PC-9 (cell line): Measurements from ENCODE around the gene PLD2. TPM values are rescaled to one million over a fixed set of nuclear protein-coding genes. Genes with fewer than 3 reads are reported as not detected.

ENCODE experiments used
- BruUV-seq: library from RNA; stranded (reverse); fragments of 400-500 nt; replicated peaks from 2 replicates; lab custom pipeline; 2021; lab: Mats Ljungman, UMichigan
- CTCF ChIA-PET: fragments of 300-600 bp; sonication (Branson Sonifier 250); formaldehyde crosslinking; loops from one replicate; lab custom pipeline; 2022; ENCODE audit warnings: antibody characterized with exemption; lab: Charles Lee
- POLR2A ChIA-PET: fragments of 300-600 bp; sonication (Branson Sonifier 250); formaldehyde crosslinking; loops from one replicate; lab custom pipeline; 2022; ENCODE audit warnings: antibody characterized with exemption; ENCODE audit not compliant: unreplicated experiment; lab: Charles Lee
- DNase-seq, 2 experiments: peaks; one replicate each; pipeline versions ENCODE4 v3.0.0 to v3.0.0-alpha.2; 2015 to 2022; ENCODE audit warnings: mixed read lengths in 1 of 2
- H2AFZ ChIP-seq: fragments of 200-600 bp; sonication (generic); 2 replicates; pipeline ENCODE4 v1.8.1; 2017; ENCODE audit warnings: antibody characterized with exemption
- H3F3A ChIP-seq: fragments of 200-600 bp; sonication (generic); 2 replicates; pipeline ENCODE4 v1.8.1; 2017; ENCODE audit warnings: antibody characterized with exemption, mild to moderate bottlenecking, low read depth; ENCODE audit not compliant: insufficient read depth
- H3K27ac ChIP-seq: fragments of 200-600 bp; sonication (generic); 2 replicates; pipeline ENCODE4 v1.6.1; 2016; ENCODE audit warnings: mixed run types
- H3K27me3 ChIP-seq: fragments of 200-600 bp; sonication (generic); 2 replicates; pipeline ENCODE4 v1.6.1; 2016; ENCODE audit warnings: low read depth, mixed run types; ENCODE audit not compliant: insufficient read depth
- H3K36me3 ChIP-seq: fragments of 200-600 bp; sonication (generic); 2 replicates; pipeline ENCODE4 v1.6.1; 2016; ENCODE audit warnings: low read depth, mixed run types
- H3K4me1 ChIP-seq: fragments of 200-600 bp; sonication (generic); replicated peaks from 2 replicates; pipeline ENCODE4 v1.6.1; 2016; ENCODE audit warnings: mixed run types; ENCODE audit not compliant: insufficient read depth
- H3K4me2 ChIP-seq: fragments of 200-600 bp; sonication (generic); 2 replicates; pipeline ENCODE4 v1.6.1; 2017; ENCODE audit warnings: mixed run types
- H3K4me3 ChIP-seq: fragments of 200-600 bp; sonication (generic); 2 replicates; pipeline ENCODE4 v1.6.1; 2016; ENCODE audit warnings: mixed run types
- H3K79me2 ChIP-seq: fragments of 200-600 bp; sonication (generic); 2 replicates; pipeline ENCODE4 v1.6.1; 2017; ENCODE audit warnings: low read depth, mixed run types
- H3K9me2 ChIP-seq: fragments of 200-600 bp; sonication (generic); 2 replicates; pipeline ENCODE4 v1.8.1; 2017; ENCODE audit warnings: mild to moderate bottlenecking; ENCODE audit not compliant: insufficient read depth
- H3K9me3 ChIP-seq: fragments of 200-600 bp; sonication (generic); 2 replicates; pipeline ENCODE4 v1.8.1; 2016; ENCODE audit warnings: low read depth; ENCODE audit not compliant: insufficient read depth
- H4K20me1 ChIP-seq: fragments of 200-600 bp; sonication (generic); 2 replicates; pipeline ENCODE4 v1.8.1; 2017; ENCODE audit not compliant: insufficient read depth
- CTCF ChIP-seq: fragments of 200-600 bp; sonication (generic); conservative IDR thresholded peaks from 2 replicates; pipeline ENCODE4 v1.6.1; 2017; ENCODE audit warnings: mixed run types, antibody characterized with exemption, mild to moderate bottlenecking, moderate library complexity
- EZH2 ChIP-seq: fragments of 200-600 bp; sonication (generic); IDR thresholded peaks from 2 replicates; pipeline ENCODE4 v1.8.0; 2017; ENCODE audit warnings: antibody characterized with exemption, low read depth
- intact Hi-C: fragments of 100-400 bp; cut with micrococcal nuclease; formaldehyde crosslinking; loops from one replicate; pipeline ENCODE4 v1.10.0; 2022; ENCODE audit not compliant: unreplicated experiment
- total RNA-seq: library from RNA; stranded (reverse); gene quantifications from 2 replicates; pipeline ENCODE4 v1.2.3, GENCODE V29; 2021

The PLD2 gene
- total RNA-seq, 1 experiment from 2014 or later, result 95.5 TPM

- TF ChIP-seq CTCF, result no peak
- TF ChIP-seq EZH2, result no peak
- H3K4me1 ChIP-seq, result peaks cover 38% of the 10 kb centered on the region
- no peaks in the 10 kb centered on the region for H4K20me1 ChIP-seq
- peak overlapping the region; percentile 74 for H3K27ac ChIP-seq
- 0 out of 2 replicates have a peak, but pooled peaks cover 9% of the 10 kb centered on the region for H3K36me3 ChIP-seq
- no TSS peak for BruUV-seq
- ChIA-PET POLR2A (no interaction called here), CTCF (interaction anchor here (0.6 kb wide), 1 partner anchor 20 kb away, joined by 5 read pairs; no protein-coding TSS in a partner anchor)
- no peaks in the 10 kb centered on the region for H3K9me3 ChIP-seq
- no peak overlapping the region for H3K4me3 ChIP-seq
- peak overlapping the region; percentile 53 for H3K4me2 ChIP-seq
- no peaks in the 10 kb centered on the region for H3K9me2 ChIP-seq
- no peaks in the 10 kb centered on the region for H3K79me2 ChIP-seq
- DNase-seq, result no peak
- H3F3A ChIP-seq, result peaks cover 32% of the 10 kb centered on the region
- H2AFZ ChIP-seq, result no peak overlapping the region
- intact Hi-C loops, result no loop called here
- no peaks in the 10 kb centered on the region for H3K27me3 ChIP-seq
These were observed 3.8 kb downstream of the PLD2 start for GRCh38 chr17:4810696-4811290.

GRCh38 chr17:4811471-4811870 lies 4.5 kb downstream of the PLD2 start:
- Histone ChIP-seq H3K9me2 (no peaks in the 10 kb centered on the region), H3K9me3 (no peaks in the 10 kb centered on the region), H2AFZ (no peak overlapping the region), H3K27me3 (no peaks in the 10 kb centered on the region), H4K20me1 (no peaks in the 10 kb centered on the region), H3K36me3 (0 out of 2 replicates have a peak, but pooled peaks cover 9% of the 10 kb centered on the region), H3K4me3 (no peak overlapping the region), H3K4me2 (peak overlapping the region; percentile 53), H3F3A (peaks cover 32% of the 10 kb centered on the region), H3K27ac (peak overlapping the region; percentile 74), H3K79me2 (no peaks in the 10 kb centered on the region), H3K4me1 (peaks cover 34% of the 10 kb centered on the region)
- peak; percentile 54 to 92 for DNase-seq
- ChIA-PET POLR2A (interaction anchor here (0.6 kb wide), 1 partner anchor 40 kb away, joined by 3 read pairs; no protein-coding TSS in a partner anchor), CTCF (no interaction called here)
- intact Hi-C loops, result no loop called here
- TF ChIP-seq CTCF (no peak), EZH2 (no peak)
- BruUV-seq, result no TSS peak

- CTCF ChIA-PET, result no interaction called here
- intact Hi-C loops, result no loop called here
- no peak overlapping the region for H3K4me3 ChIP-seq
- H2AFZ ChIP-seq, result no peak overlapping the region
- H3K9me2 ChIP-seq, result no peaks in the 10 kb centered on the region
- no peaks in the 10 kb centered on the region for H3K9me3 ChIP-seq
- no peaks in the 10 kb centered on the region for H3K27me3 ChIP-seq
- H4K20me1 ChIP-seq, result no peaks in the 10 kb centered on the region
- TF ChIP-seq CTCF (no peak), EZH2 (no peak)
- BruUV-seq, result no TSS peak
- peaks cover 32% of the 10 kb centered on the region for H3K4me1 ChIP-seq
- DNase-seq, result no peak
- H3K79me2 ChIP-seq, result no peaks in the 10 kb centered on the region
- no peak overlapping the region for H3K27ac ChIP-seq
- 0 out of 2 replicates have a peak, but pooled peaks cover 9% of the 10 kb centered on the region for H3K36me3 ChIP-seq
- POLR2A ChIA-PET, result no interaction called here
- H3F3A ChIP-seq, result peaks cover 32% of the 10 kb centered on the region
- no peak overlapping the region for H3K4me2 ChIP-seq
These were observed 5.7 kb downstream of the PLD2 start for GRCh38 chr17:4812690-4813089.
